ENCODE measurements around the gene KIF26A. TPM values are rescaled to one million over a fixed set of nuclear protein-coding genes. Genes with fewer than 3 reads are reported as not detected.

Gene KIF26A
- total and polyA plus RNA-seq, 2 of the 13 experiments (the other 11 are each of a cell fraction or from before 2014, with no cell fraction given), result not detected

- Histone ChIP-seq H4K20me1 (ENCODE audit: insufficient read depth, low read length) (peaks cover 2% of the 10 kb centered on the region; the same call in 1 of the 2 replicates), H3K9me3 (ENCODE audit: low read length) (no peaks in the 10 kb centered on the region), H3K4me2 (ENCODE audit: low read depth, low read length) (no peak overlapping the region), H3K27ac (ENCODE audit: extremely low read length, insufficient read depth, low read length) (no peak overlapping the region), H3K79me2 (ENCODE audit: insufficient read depth, low read length) (no peaks in the 10 kb centered on the region), H3K9ac (ENCODE audit: insufficient read depth, low read depth, low read length) (no peak overlapping the region), H2AFZ (ENCODE audit: low read length) (no peak overlapping the region), H3K4me1 (ENCODE audit: insufficient read depth, low read length) (no peaks in the 10 kb centered on the region), H3K27me3 (ENCODE audit: control insufficient read depth in 1 of 2, insufficient read depth in 2 of 2, low read length in 2 of 2) (peaks cover 12 to 57% of the 10 kb centered on the region in 2 experiments; a peak in 4 of 5 replicates), H3K4me3 (replicated peaks in 1 of 3; ENCODE audit: insufficient read depth in 1 of 3, low read depth in 2 of 3, low read length in 3 of 3) (no peak overlapping the region), H3K36me3 (replicated peaks in 1 of 2; ENCODE audit: control insufficient read depth in 1 of 2, insufficient read depth in 2 of 2, low read length in 2 of 2) (no peaks in the 10 kb centered on the region)
- no peak for TF ChIP-seq NFE2L2 (IDR thresholded peaks at IDR 0.05; ENCODE audit: low read length)
- no peak for TF ChIP-seq CREM (IDR thresholded peaks at IDR 0.05)
- TF ChIP-seq CREM (CRISPR knock-in tag; IDR thresholded peaks at IDR 0.05), result no peak
- TF ChIP-seq, protein P1, sequence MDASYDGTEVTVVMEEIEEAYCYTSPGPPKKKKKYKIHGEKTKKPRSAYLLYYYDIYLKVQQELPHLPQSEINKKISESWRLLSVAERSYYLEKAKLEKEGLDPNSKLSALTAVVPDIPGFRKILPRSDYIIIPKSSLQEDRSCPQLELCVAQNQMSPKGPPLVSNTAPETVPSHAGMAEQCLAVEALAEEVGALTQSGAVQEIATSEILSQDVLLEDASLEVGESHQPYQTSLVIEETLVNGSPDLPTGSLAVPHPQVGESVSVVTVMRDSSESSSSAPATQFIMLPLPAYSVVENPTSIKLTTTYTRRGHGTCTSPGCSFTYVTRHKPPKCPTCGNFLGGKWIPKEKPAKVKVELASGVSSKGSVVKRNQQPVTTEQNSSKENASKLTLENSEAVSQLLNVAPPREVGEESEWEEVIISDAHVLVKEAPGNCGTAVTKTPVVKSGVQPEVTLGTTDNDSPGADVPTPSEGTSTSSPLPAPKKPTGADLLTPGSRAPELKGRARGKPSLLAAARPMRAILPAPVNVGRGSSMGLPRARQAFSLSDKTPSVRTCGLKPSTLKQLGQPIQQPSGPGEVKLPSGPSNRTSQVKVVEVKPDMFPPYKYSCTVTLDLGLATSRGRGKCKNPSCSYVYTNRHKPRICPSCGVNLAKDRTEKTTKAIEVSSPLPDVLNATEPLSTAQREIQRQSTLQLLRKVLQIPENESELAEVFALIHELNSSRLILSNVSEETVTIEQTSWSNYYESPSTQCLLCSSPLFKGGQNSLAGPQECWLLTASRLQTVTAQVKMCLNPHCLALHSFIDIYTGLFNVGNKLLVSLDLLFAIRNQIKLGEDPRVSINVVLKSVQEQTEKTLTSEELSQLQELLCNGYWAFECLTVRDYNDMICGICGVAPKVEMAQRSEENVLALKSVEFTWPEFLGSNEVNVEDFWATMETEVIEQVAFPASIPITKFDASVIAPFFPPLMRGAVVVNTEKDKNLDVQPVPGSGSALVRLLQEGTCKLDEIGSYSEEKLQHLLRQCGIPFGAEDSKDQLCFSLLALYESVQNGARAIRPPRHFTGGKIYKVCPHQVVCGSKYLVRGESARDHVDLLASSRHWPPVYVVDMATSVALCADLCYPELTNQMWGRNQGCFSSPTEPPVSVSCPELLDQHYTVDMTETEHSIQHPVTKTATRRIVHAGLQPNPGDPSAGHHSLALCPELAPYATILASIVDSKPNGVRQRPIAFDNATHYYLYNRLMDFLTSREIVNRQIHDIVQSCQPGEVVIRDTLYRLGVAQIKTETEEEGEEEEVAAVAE (CRISPR knock-in tag; IDR thresholded peaks at IDR 0.05; ENCODE audit: borderline replicate concordance), result no peak
- TF ChIP-seq TCF7 (IDR thresholded peaks at IDR 0.05; ENCODE audit: low read depth), result no peak
- no peak for TF ChIP-seq ZNF766 (CRISPR knock-in tag; IDR thresholded peaks at IDR 0.05; ENCODE audit: borderline replicate concordance)
- TF ChIP-seq ZNF276 (CRISPR knock-in tag; IDR thresholded peaks at IDR 0.05; ENCODE audit: low read depth), result no peak
- no peak for TF ChIP-seq RARG (CRISPR knock-in tag; IDR thresholded peaks at IDR 0.05; ENCODE audit: low read depth)
- no peak for TF ChIP-seq DMAP1 (CRISPR knock-in tag; IDR thresholded peaks at IDR 0.05)
- TF ChIP-seq SCMH1 (CRISPR knock-in tag; IDR thresholded peaks at IDR 0.05; ENCODE audit: borderline replicate concordance), result no peak
- TF ChIP-seq PCBP1 (IDR thresholded peaks at IDR 0.05; ENCODE audit: borderline replicate concordance, low read depth, low read length), result no peak
- no peak for FAIRE-seq
- CTCF ChIA-PET (ENCODE audit: low intra/inter-chr PET ratio, low total read pairs), result no interaction called here
- DNase-seq (ENCODE audit: low spot score), result no peak
- in situ Hi-C loops (cut with HindIII; ENCODE audit: extremely low pct_ligation_motif_present, low pct_unique_long_range_greater_than_20kb) (no loop called here), intact Hi-C loops (cut with micrococcal nuclease; ENCODE audit: unreplicated experiment) (no loop called here)
- POLR2A ChIA-PET, result no interaction called here
- 42% methylated on average over 19 of the region's 23 CpGs for WGBS (ENCODE audit: low lambda C conversion rate)
- ATAC-seq, result no peak
- BruUV-seq (replicated peaks), result no TSS peak
Observed at GRCh38 chr14:104164041-104164440, 25.7 kb downstream of the KIF26A start.

All from HepG2 (cell line).